Esophagus squamous epithelium (tissue), 4 donors: ENCODE measurements around the gene PLSCR3.

Experiments used
- CTCF ChIP-seq, 6 experiments: fragments of 450-650 bp in 4 of 6; fragments of 200-600 bp in 2 of 6; sonication (generic) in 2 of 6; IDR thresholded peaks; one replicate each; pipeline ENCODE4 v1.5.1; 2016 to 2019; ENCODE audit warnings: antibody characterized with exemption in 6 of 6, mild to moderate bottlenecking in 4 of 6, moderate library complexity in 4 of 6
- POLR2A ChIP-seq, 4 donors: fragments of 450-650 bp; IDR thresholded peaks; one replicate each; pipeline ENCODE4 v1.6.1; 2017; ENCODE audit warnings: antibody characterized with exemption in 4 of 4, mild to moderate bottlenecking in 4 of 4, moderate library complexity in 3 of 4

GRCh38 chr17:7403043-7403726 lies 8.9 kb upstream of the PLSCR3 start:
- TF ChIP-seq CTCF (IDR thresholded peaks at IDR 0.05) (no peak), POLR2A (IDR thresholded peaks at IDR 0.05) (no peak)
